Left ventricle myocardium inferior (tissue), 1 donor: ENCODE measurements around the gene ABCA7. TPM values are rescaled to one million over a fixed set of nuclear protein-coding genes. Genes with fewer than 3 reads are reported as not detected.

Source experiments
- DNase-seq: peaks from one replicate; pipeline ENCODE4 v3.0.0-alpha.2; 2020
- H3K27ac ChIP-seq: fragments of 200-600 bp; replicated peaks from 2 replicates; pipeline ENCODE4 v1.8.0; 2021
- H3K27me3 ChIP-seq: fragments of 200-600 bp; 2 replicates; pipeline ENCODE4 v1.8.0; 2021; ENCODE audit warnings: low read depth
- H3K36me3 ChIP-seq: fragments of 200-600 bp; 2 replicates; pipeline ENCODE4 v1.8.0; 2021
- H3K4me1 ChIP-seq: fragments of 200-600 bp; 2 replicates; pipeline ENCODE4 v1.8.0; 2021
- H3K4me3 ChIP-seq: fragments of 200-600 bp; 2 replicates; pipeline ENCODE4 v1.8.0; 2021; ENCODE audit warnings: mild to moderate bottlenecking, moderate library complexity
- H3K9me3 ChIP-seq: fragments of 200-600 bp; replicated peaks from 2 replicates; pipeline ENCODE4 v1.8.0; 2021
- intact Hi-C: fragments of 100-400 bp; cut with micrococcal nuclease; formaldehyde crosslinking; loops from one replicate; pipeline ENCODE4 v1.11.0; 2022
- total RNA-seq: library from RNA; stranded (reverse); fragmentation: NEBNext Ultra II Directional; extraction: Animal tissue kit (Norgen Biotek cat#: 25700); gene quantifications from one replicate; pipeline ENCODE4 v1.2.1, GENCODE V29; 2021
- TF ChIP-seq, protein P1 (sequence below): fragments of 200-600 bp; IDR thresholded peaks from 2 replicates; pipeline ENCODE4 v1.8.0; 2021; ENCODE audit warnings: antibody characterized with exemption, mild to moderate bottlenecking, borderline replicate concordance
- donor health status: DM: no; HTN: yes; CAD: no; lungs with severe emphysema.

The ABCA7 gene
- total RNA-seq, 1 donor from 2014 or later = 9.3 TPM

DNA sequence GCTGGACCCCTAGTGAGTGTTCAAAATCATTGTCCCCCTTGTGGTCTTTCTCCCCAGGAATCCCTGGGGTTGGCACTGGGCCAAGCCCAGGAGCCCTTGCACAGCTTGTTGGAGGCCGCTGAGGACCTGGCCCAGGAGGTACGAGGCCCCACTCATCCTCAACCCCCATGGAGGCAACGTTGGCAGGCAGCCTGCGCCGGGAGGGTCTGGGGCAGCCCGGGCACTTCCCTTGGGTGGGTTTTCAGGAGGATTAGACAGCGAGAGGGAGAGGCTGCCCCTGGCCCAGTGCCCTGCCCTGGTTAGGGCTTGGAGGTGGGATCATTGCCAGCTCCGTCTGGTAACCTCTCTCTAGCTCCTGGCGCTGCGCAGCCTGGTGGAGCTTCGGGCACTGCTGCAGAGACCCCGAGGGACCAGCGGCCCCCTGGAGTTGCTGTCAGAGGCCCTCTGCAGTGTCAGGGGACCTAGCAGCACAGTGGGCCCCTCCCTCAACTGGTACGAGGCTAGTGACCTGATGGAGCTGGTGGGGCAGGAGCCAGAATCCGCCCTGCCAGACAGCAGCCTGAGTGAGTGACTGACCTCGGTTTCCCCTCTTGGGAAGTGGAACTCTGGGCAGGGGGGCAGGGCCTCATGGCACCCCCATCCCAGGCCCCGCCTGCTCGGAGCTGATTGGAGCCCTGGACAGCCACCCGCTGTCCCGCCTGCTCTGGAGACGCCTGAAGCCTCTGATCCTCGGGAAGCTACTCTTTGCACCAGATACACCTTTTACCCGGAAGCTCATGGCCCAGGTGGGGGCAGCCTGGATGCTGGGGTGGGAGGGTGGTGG is 3.0 kb downstream of the ABCA7 start:
- Histone ChIP-seq H3K27me3 (no peaks in the 10 kb centered on the region), H3K4me3 (no peak overlapping the region), H3K4me1 (peaks cover 37% of the 10 kb centered on the region), H3K27ac (no peak overlapping the region), H3K9me3 (no peaks in the 10 kb centered on the region), H3K36me3 (peaks cover 4% of the 10 kb centered on the region)
- intact Hi-C loops = no loop called here
- TF ChIP-seq, protein P1, sequence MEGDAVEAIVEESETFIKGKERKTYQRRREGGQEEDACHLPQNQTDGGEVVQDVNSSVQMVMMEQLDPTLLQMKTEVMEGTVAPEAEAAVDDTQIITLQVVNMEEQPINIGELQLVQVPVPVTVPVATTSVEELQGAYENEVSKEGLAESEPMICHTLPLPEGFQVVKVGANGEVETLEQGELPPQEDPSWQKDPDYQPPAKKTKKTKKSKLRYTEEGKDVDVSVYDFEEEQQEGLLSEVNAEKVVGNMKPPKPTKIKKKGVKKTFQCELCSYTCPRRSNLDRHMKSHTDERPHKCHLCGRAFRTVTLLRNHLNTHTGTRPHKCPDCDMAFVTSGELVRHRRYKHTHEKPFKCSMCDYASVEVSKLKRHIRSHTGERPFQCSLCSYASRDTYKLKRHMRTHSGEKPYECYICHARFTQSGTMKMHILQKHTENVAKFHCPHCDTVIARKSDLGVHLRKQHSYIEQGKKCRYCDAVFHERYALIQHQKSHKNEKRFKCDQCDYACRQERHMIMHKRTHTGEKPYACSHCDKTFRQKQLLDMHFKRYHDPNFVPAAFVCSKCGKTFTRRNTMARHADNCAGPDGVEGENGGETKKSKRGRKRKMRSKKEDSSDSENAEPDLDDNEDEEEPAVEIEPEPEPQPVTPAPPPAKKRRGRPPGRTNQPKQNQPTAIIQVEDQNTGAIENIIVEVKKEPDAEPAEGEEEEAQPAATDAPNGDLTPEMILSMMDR = no peak
- no peak for DNase-seq

DNA sequence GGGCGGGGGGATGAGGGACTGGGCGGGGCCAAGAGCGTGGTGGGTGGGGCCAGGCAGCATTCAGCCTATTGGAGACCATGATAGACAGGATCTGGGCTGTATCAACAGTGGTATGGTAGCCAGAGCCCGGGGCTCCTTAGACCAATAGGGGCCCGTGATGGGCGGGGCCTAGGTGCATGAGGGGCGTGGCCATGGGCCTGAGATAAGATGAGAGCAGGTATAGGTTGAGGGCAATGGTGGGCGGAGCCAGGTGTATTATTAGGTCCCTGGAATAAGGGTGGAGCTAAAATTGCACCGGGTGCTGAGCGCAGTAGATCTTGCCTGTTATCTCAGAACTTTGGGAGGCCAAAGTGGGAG is 5.3 kb downstream of the ABCA7 start:
- H3K4me1 ChIP-seq = peaks cover 18% of the 10 kb centered on the region
- no peak for DNase-seq
- intact Hi-C loops = no loop called here
- no peaks in the 10 kb centered on the region for H3K27me3 ChIP-seq
- no peak overlapping the region for H3K4me3 ChIP-seq
- H3K9me3 ChIP-seq = no peaks in the 10 kb centered on the region
- TF ChIP-seq, protein P1 = no peak
- peaks cover 4% of the 10 kb centered on the region for H3K36me3 ChIP-seq
- no peak overlapping the region for H3K27ac ChIP-seq

DNA sequence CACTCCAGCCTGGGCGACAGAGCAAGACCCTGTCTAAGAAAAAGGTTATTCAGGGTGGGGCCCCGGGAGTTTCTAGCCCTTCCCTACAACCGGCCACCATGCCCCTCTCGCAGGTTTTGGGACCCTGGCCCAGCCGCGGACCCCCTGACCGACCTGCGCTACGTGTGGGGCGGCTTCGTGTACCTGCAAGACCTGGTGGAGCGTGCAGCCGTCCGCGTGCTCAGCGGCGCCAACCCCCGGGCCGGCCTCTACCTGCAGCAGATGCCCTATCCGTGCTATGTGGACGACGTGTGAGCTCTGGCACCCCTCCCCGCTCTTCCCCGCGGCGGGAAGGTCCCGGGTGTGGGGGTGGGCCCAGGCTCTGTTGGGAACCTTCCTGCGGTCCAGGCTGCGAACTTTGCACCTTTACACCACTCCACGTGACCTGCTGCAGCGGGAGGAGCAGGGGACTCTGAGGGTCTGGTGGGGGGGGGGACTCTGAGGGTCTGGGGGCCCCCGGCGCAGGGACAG is 6.3 kb downstream of the ABCA7 start:
- Histone ChIP-seq H3K27me3 (no peaks in the 10 kb centered on the region), H3K9me3 (no peaks in the 10 kb centered on the region), H3K4me3 (no peak overlapping the region), H3K36me3 (peaks cover 4% of the 10 kb centered on the region), H3K27ac (no peak overlapping the region), H3K4me1 (peaks cover 9% of the 10 kb centered on the region)
- no peak for DNase-seq
- intact Hi-C loops = no loop called here
- TF ChIP-seq, protein P1 = no peak

DNA sequence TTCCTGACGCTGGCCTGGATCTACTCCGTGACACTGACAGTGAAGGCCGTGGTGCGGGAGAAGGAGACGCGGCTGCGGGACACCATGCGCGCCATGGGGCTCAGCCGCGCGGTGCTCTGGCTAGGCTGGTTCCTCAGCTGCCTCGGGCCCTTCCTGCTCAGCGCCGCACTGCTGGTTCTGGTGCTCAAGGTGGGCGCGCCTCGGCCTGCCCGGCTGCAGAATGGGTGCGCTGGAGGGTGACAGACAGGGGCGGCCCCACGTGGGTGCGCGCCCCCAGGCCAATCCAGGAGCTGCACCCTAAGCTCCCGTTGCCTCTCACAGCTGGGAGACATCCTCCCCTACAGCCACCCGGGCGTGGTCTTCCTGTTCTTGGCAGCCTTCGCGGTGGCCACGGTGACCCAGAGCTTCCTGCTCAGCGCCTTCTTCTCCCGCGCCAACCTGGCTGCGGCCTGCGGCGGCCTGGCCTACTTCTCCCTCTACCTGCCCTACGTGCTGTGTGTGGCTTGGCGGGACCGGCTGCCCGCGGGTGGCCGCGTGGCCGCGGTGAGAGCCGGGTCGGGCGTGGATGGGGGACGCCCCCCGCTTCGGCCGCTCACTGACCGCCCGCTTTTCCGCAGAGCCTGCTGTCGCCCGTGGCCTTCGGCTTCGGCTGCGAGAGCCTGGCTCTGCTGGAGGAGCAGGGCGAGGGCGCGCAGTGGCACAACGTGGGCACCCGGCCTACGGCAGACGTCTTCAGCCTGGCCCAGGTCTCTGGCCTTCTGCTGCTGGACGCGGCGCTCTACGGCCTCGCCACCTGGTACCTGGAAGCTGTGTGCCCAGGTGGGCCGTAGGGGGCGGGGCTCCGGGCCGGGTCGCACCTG is 7.2 kb downstream of the ABCA7 start:
- H3K9me3 ChIP-seq = no peaks in the 10 kb centered on the region
- no peaks in the 10 kb centered on the region for H3K4me1 ChIP-seq
- H3K27me3 ChIP-seq = no peaks in the 10 kb centered on the region
- TF ChIP-seq, protein P1 = no peak
- no peak overlapping the region for H3K27ac ChIP-seq
- no peak for DNase-seq
- intact Hi-C loops = no loop called here
- peaks cover 4% of the 10 kb centered on the region for H3K36me3 ChIP-seq
- H3K4me3 ChIP-seq = no peak overlapping the region

DNA sequence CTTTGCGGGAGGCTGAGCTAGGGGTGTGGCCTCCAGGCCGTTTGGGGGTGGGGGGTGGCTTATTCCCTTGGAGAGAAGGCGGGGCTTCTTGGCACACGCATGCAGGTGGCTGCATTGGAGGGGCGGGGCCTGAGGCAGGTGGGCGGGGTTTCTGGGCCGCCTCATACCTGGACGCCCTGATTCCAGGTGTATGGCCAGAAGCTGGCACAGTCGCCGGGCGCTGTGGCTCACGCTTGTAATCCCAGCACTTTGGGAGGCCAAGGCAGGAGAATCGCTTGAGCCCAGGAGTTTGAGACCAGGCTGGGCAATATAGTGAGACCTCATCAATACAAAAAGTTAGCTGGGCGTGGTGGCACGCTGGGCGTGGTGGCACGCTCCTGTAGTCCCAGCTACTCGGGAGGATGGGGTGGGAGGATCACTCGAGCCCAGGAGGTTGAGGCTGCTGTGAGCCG is 7.8 kb downstream of the ABCA7 start:
- DNase-seq = no peak
- intact Hi-C loops = no loop called here
- no peaks in the 10 kb centered on the region for H3K4me1 ChIP-seq
- peaks cover 4% of the 10 kb centered on the region for H3K36me3 ChIP-seq
- H3K9me3 ChIP-seq = no peaks in the 10 kb centered on the region
- TF ChIP-seq, protein P1 = no peak
- H3K4me3 ChIP-seq = no peak overlapping the region
- no peaks in the 10 kb centered on the region for H3K27me3 ChIP-seq
- H3K27ac ChIP-seq = no peak overlapping the region
